DND-41 (cell line): Measurements from ENCODE around the gene CRNKL1.

Experiments used
- EZH2 ChIP-seq: IDR thresholded peaks from 3 replicates; pipeline ENCODE4 v1.6.1; 2012; ENCODE audit warnings: borderline replicate concordance, low read depth, mild to moderate bottlenecking, moderate library complexity, low read length, inconsistent platforms; ENCODE audit not compliant: severe bottlenecking
- TF ChIP-seq, protein P1 (sequence below): IDR thresholded peaks from 2 replicates; pipeline ENCODE4 v1.5.1; 2012; ENCODE audit warnings: borderline replicate concordance, low read length, moderate library complexity, mild to moderate bottlenecking; ENCODE audit not compliant: poor library complexity, severe bottlenecking; ENCODE audit errors: extremely low read depth

DNA sequence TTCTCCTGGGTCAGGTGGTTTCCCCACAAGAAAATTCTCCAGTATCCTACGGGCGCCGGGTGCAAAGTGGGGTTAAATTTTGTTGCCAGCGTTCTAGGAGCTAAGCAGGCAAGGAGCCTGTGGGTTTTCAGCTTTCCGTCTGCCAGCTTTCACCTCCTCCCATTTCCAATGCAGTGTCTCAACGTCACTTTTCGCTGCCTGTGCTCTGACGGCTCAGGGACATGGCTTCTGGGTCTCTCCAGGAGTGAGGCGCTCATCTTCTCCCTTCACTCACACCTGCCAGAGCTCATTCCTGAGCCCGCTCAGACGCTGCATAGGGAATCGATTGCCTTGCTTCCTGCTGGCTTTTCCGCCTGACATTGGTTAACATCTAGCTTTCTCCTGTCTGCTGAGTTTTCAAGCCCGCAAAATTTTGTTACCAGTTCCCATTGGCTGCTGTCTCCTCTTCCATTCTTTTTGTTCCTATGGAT lies 42.4 kb downstream of the CRNKL1 start:
- TF ChIP-seq, protein P1, sequence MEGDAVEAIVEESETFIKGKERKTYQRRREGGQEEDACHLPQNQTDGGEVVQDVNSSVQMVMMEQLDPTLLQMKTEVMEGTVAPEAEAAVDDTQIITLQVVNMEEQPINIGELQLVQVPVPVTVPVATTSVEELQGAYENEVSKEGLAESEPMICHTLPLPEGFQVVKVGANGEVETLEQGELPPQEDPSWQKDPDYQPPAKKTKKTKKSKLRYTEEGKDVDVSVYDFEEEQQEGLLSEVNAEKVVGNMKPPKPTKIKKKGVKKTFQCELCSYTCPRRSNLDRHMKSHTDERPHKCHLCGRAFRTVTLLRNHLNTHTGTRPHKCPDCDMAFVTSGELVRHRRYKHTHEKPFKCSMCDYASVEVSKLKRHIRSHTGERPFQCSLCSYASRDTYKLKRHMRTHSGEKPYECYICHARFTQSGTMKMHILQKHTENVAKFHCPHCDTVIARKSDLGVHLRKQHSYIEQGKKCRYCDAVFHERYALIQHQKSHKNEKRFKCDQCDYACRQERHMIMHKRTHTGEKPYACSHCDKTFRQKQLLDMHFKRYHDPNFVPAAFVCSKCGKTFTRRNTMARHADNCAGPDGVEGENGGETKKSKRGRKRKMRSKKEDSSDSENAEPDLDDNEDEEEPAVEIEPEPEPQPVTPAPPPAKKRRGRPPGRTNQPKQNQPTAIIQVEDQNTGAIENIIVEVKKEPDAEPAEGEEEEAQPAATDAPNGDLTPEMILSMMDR: no peak
- TF ChIP-seq EZH2: no peak
